HepG2 (cell line): Measurements from ENCODE around the gene ZNF585A.

Experiments
- CCAR2 ChIP-seq: fragments of 200-400 bp; formaldehyde crosslinking; optimal IDR thresholded peaks from 2 replicates; pipeline ENCODE3; 2018; ENCODE audit warnings: low read depth, mild to moderate bottlenecking, low read length, moderate library complexity
- CENPX ChIP-seq: sonication (generic); formaldehyde crosslinking; IDR thresholded peaks from 2 replicates; pipeline ENCODE4 v1.9.0; 2021; ENCODE audit warnings: mild to moderate bottlenecking, missing genetic modification reagents, moderate library complexity
- CTCF ChIP-seq: sonication (generic); formaldehyde crosslinking; IDR thresholded peaks from 2 replicates; pipeline ENCODE4 v1.5.0; 2020; ENCODE audit warnings: mild to moderate bottlenecking, missing genetic modification reagents, moderate library complexity
- ERF ChIP-seq: IDR thresholded peaks from 2 replicates; pipeline ENCODE4 v1.6.1; 2018; ENCODE audit warnings: missing biosample characterization, missing genetic modification reagents
- MAFK ChIP-seq, 2 experiments: IDR thresholded peaks in 1 of 2; conservative IDR thresholded peaks in 1 of 2; 2 replicates each; pipeline ENCODE4 v1.6.1; 2011; ENCODE audit warnings: improper control_type of control experiment in 2 of 2, low read length in 2 of 2
- NPAS2 ChIP-seq: sonication (generic); formaldehyde crosslinking; IDR thresholded peaks from 2 replicates; pipeline ENCODE4 v1.8.0; 2022; ENCODE audit warnings: mild to moderate bottlenecking, missing genetic modification reagents, borderline replicate concordance
- NR3C1 ChIP-seq: sonication (generic); formaldehyde crosslinking; IDR thresholded peaks from 2 replicates; pipeline ENCODE4 v1.4.0; 2020; ENCODE audit warnings: missing genetic modification reagents
- USF2 ChIP-seq, 2 experiments: sonication (generic) in 1 of 2; formaldehyde crosslinking in 1 of 2; IDR thresholded peaks; 2 replicates each; pipeline versions ENCODE4 v1.5.1 to v1.6.1; 2011 to 2020; ENCODE audit warnings: borderline replicate concordance in 1 of 2, low read depth in 1 of 2, low read length in 1 of 2, mild to moderate bottlenecking in 1 of 2, missing genetic modification reagents in 1 of 2, moderate library complexity in 1 of 2
- ZNF660 ChIP-seq: sonication (generic); formaldehyde crosslinking; IDR thresholded peaks from 2 replicates; pipeline ENCODE4 v1.5.1; 2020; ENCODE audit warnings: mild to moderate bottlenecking, low read depth, missing genetic modification reagents, borderline replicate concordance
- TF ChIP-seq, protein P1 (sequence below): sonication (generic); formaldehyde crosslinking; IDR thresholded peaks from 2 replicates; pipeline ENCODE4 v1.8.0; 2022; ENCODE audit warnings: mild to moderate bottlenecking, missing genetic modification reagents, borderline replicate concordance
- TF ChIP-seq, protein P2 (sequence below): sonication (generic); formaldehyde crosslinking; IDR thresholded peaks from 2 replicates; pipeline ENCODE4 v1.4.0; 2020; ENCODE audit warnings: low read depth, missing genetic modification reagents

- TF ChIP-seq ERF (CRISPR knock-in tag) (no peak), MAFK (conservative IDR thresholded peaks at IDR 0.05 in 1 of 2, IDR thresholded peaks at IDR 0.05 in 1 of 2; ENCODE audit: low read length in 2 of 2) (no peak), CTCF (CRISPR knock-in tag) (0 out of 2 replicates have a peak, but pooled peaks have one; percentile 14), NR3C1 (no peak), NPAS2 (no peak), CCAR2 (no peak), ZNF660 (CRISPR knock-in tag) (no peak), USF2 (IDR thresholded peaks at IDR 0.05; ENCODE audit: low read depth, low read length) (no peak), USF2 (CRISPR knock-in tag; IDR thresholded peaks at IDR 0.05; ENCODE audit: borderline replicate concordance) (no peak), CENPX (CRISPR knock-in tag) (no peak)
- TF ChIP-seq, protein P1, sequence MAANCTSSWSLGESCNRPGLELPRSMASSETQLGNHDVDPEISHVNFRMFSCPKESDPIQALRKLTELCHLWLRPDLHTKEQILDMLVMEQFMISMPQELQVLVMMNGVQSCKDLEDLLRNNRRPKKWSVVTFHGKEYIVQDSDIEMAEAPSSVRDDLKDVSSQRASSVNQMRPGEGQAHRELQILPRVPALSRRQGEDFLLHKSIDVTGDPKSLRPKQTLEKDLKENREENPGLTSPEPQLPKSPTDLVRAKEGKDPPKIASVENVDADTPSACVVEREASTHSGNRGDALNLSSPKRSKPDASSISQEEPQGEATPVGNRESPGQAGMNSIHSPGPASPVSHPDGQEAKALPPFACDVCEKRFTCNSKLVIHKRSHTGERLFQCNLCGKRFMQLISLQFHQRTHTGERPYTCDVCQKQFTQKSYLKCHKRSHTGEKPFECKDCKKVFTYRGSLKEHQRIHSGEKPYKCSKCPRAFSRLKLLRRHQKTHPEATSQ (CRISPR knock-in tag), result no peak
- TF ChIP-seq, protein P2, sequence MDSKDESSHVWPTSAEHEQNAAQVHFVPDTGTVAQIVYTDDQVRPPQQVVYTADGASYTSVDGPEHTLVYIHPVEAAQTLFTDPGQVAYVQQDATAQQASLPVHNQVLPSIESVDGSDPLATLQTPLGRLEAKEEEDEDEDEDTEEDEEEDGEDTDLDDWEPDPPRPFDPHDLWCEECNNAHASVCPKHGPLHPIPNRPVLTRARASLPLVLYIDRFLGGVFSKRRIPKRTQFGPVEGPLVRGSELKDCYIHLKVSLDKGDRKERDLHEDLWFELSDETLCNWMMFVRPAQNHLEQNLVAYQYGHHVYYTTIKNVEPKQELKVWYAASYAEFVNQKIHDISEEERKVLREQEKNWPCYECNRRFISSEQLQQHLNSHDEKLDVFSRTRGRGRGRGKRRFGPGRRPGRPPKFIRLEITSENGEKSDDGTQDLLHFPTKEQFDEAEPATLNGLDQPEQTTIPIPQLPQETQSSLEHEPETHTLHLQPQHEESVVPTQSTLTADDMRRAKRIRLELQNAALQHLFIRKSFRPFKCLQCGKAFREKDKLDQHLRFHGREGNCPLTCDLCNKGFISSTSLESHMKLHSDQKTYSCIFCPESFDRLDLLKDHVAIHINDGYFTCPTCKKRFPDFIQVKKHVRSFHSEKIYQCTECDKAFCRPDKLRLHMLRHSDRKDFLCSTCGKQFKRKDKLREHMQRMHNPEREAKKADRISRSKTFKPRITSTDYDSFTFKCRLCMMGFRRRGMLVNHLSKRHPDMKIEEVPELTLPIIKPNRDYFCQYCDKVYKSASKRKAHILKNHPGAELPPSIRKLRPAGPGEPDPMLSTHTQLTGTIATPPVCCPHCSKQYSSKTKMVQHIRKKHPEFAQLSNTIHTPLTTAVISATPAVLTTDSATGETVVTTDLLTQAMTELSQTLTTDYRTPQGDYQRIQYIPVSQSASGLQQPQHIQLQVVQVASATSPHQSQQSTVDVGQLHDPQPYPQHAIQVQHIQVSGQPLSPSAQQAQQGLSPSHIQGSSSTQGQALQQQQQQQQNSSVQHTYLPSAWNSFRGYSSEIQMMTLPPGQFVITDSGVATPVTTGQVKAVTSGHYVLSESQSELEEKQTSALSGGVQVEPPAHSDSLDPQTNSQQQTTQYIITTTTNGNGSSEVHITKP (CRISPR knock-in tag), result no peak
Observed at GRCh38 chr19:37114001-37114400, 58.5 kb downstream of the ZNF585A start.
